Fibroblast of villous mesenchyme (primary cell): ENCODE data around the gene NFE2L3. TPM values are rescaled to one million over a fixed set of nuclear protein-coding genes. Genes with fewer than 3 reads are reported as not detected.
"Not testable (repeated sequence)": the region's sequence is repeated elsewhere in the genome, so short reads cannot be mapped to it uniquely, and the experiment has no call there.

Experiments used
- DNase-seq: peaks from one replicate; pipeline ENCODE4 v3.0.0-alpha.2; 2010; ENCODE audit warnings: low read depth
- H3K4me3 ChIP-seq: 2 replicates; pipeline ENCODE4 v1.5.1; 2011; ENCODE audit warnings: low read depth, mild to moderate bottlenecking, low read length
- CTCF ChIP-seq: IDR thresholded peaks from 2 replicates; pipeline ENCODE4 v1.5.1; 2012; ENCODE audit warnings: low read depth, mild to moderate bottlenecking, low read length; ENCODE audit not compliant: insufficient read depth
- total RNA-seq: library from RNA; depleted of rRNA; stranded (reverse); fragments of >200 nt; gene quantifications from 2 replicates; pipeline ENCODE4 v1.2.3, GENCODE V29; 2012

Gene NFE2L3
- total RNA-seq, 1 donor, result 6.9 TPM

GRCh38 chr7:26182706-26183105, 30.7 kb downstream of the NFE2L3 start:
- no peak overlapping the region for H3K4me3 ChIP-seq
- DNase-seq, result no peak
- no peak for TF ChIP-seq CTCF

GRCh38 chr7:26183545-26184280, 31.7 kb downstream of the NFE2L3 start:
- TF ChIP-seq CTCF, result no peak
- H3K4me3 ChIP-seq, result no peak overlapping the region
- DNase-seq, result no peak

GRCh38 chr7:26184281-26185101, 32.5 kb downstream of the NFE2L3 start:
- not testable (repeated sequence) for H3K4me3 ChIP-seq, DNase-seq

GRCh38 chr7:26185131-26185843, 33.3 kb downstream of the NFE2L3 start:
- no peak for TF ChIP-seq CTCF
- DNase-seq, result no peak
- H3K4me3 ChIP-seq, result no peak overlapping the region

- no peak for TF ChIP-seq CTCF
- no peak overlapping the region for H3K4me3 ChIP-seq
- no peak for DNase-seq
These were observed 33.8 kb downstream of the NFE2L3 start for GRCh38 chr7:26185844-26186180.

GRCh38 chr7:26186364-26187311, 34.6 kb downstream of the NFE2L3 start:
- no peak for DNase-seq
- no peak overlapping the region for H3K4me3 ChIP-seq
- TF ChIP-seq CTCF, result no peak
